NOMO-1 (cell line): ENCODE measurements around the gene NRAP.

ENCODE experiments used
- DNase-seq, 2 experiments: peaks; one replicate each; lab custom pipeline; 2025; ENCODE audit not compliant: unreplicated experiment in 2 of 2; lab: John Stamatoyannopoulos, UW

The NRAP gene

GRCh38 chr10:113643183-113643582 is 20.7 kb downstream of the NRAP start:
- no peak for DNase-seq

- no peak for DNase-seq
Observed at GRCh38 chr10:113641702-113642101, 22.1 kb downstream of the NRAP start.

GRCh38 chr10:113639966-113640365 is 23.9 kb downstream of the NRAP start:
- no peak for DNase-seq

GRCh38 chr10:113631684-113632367 is 32.0 kb downstream of the NRAP start:
- DNase-seq, result no peak

GRCh38 chr10:113630929-113631533 is 32.8 kb downstream of the NRAP start:
- DNase-seq, result no peak

GRCh38 chr10:113628607-113629153 is 35.2 kb downstream of the NRAP start:
- DNase-seq, result no peak

- DNase-seq, result no peak
Observed at GRCh38 chr10:113627836-113628235, 36.0 kb downstream of the NRAP start.

GRCh38 chr10:113626809-113627355 is 37.0 kb downstream of the NRAP start:
- DNase-seq, result no peak

- no peak for DNase-seq
Observed at GRCh38 chr10:113625461-113626186, 38.2 kb downstream of the NRAP start.

GRCh38 chr10:113622831-113623230 is 41.0 kb downstream of the NRAP start:
- DNase-seq, result no peak

- no peak for DNase-seq
Observed at GRCh38 chr10:113621799-113622198, 42.0 kb downstream of the NRAP start.

- DNase-seq, result no peak
Observed at GRCh38 chr10:113620936-113621335, 42.9 kb downstream of the NRAP start.

- DNase-seq, result no peak
Observed at GRCh38 chr10:113620511-113620910, 43.3 kb downstream of the NRAP start.

- DNase-seq, result no peak
Observed at GRCh38 chr10:113619401-113619800, 44.4 kb downstream of the NRAP start.

GRCh38 chr10:113618338-113618737 is 45.5 kb downstream of the NRAP start:
- no peak for DNase-seq

- DNase-seq, result no peak
Observed at GRCh38 chr10:113617086-113617485, 46.8 kb downstream of the NRAP start.

GRCh38 chr10:113616244-113617074 is 47.4 kb downstream of the NRAP start:
- DNase-seq, result no peak

GRCh38 chr10:113613977-113614690 is 49.7 kb downstream of the NRAP start:
- no peak for DNase-seq

- DNase-seq, result no peak
Observed at GRCh38 chr10:113613427-113613826, 50.4 kb downstream of the NRAP start.

- DNase-seq, result no peak
Observed at GRCh38 chr10:113612154-113612553, 51.7 kb downstream of the NRAP start.
